ENCODE data around the gene MGAM2. TPM values are rescaled to one million over a fixed set of nuclear protein-coding genes. Genes with fewer than 3 reads are reported as not detected.

Gene MGAM2
- total RNA-seq, 3 donors from 2014 or later (not counting 1 experiment from before 2014, with no cell fraction given): 0.73 to 1.9 (median 1.1) TPM

DNA sequence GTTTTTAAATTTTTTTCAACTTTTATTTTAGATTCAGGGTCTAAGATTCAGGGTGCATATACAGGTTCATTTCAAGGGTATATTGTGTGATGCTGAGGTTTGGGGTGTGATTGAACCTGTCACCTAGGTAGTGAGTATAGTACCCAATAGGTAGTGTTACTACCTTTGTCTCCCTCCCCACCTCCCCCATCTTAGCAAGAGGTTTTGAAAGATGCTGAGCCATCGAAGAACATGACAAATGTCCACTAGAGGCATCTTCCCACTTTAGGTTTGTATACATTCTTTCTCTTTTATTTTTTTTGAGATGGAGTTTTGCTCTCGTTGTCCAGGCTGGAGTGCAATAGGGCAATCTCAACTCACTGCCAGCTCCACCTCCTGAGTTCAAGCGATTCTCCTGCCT lies 880 bp upstream of the MGAM2 start:
- Histone ChIP-seq H3K9me3 (ENCODE audit: control insufficient read depth, insufficient read depth, low read length) (no peaks in the 10 kb centered on the region), H3K4me1 (ENCODE audit: control insufficient read depth, insufficient read depth, low read length) (no peaks in the 10 kb centered on the region), H3K27me3 (ENCODE audit: control insufficient read depth, insufficient read depth, low read length) (peaks cover 3% of the 10 kb centered on the region), H3K27ac (ENCODE audit: low read length) (no peak overlapping the region), H3K4me3 (ENCODE audit: low read length) (no peak overlapping the region), H3K36me3 (ENCODE audit: control insufficient read depth, insufficient read depth, low read length) (no peaks in the 10 kb centered on the region)
- TF ChIP-seq CTCF (IDR thresholded peaks at IDR 0.05): no peak
- Mint-ChIP-seq H3K4me1 (no peaks in the 10 kb centered on the region), H3K27ac (no peak overlapping the region), H3K9me3 (no peaks in the 10 kb centered on the region), H3K27me3 (ENCODE audit: low read depth in 2 of 2) (peaks cover 20 to 23% of the 10 kb centered on the region in 2 donors), H3K4me3 (no peak overlapping the region), H3K36me3 (no peaks in the 10 kb centered on the region)
- DNase-seq (no peak), ATAC-seq (no peak)
- intact Hi-C loops (cut with micrococcal nuclease): no loop called here
- 64% methylated on average over 2 of the region's 3 CpGs for WGBS (ENCODE audit: insufficient coverage)

GRCh38 chr7:142112086-142112485 lies 568 bp downstream of the MGAM2 start:
- H3K9me3 Mint-ChIP-seq: no peaks in the 10 kb centered on the region
- WGBS (ENCODE audit: insufficient coverage): 71% methylated on average over 1 of the region's 1 CpG
- no peaks in the 10 kb centered on the region for H3K36me3 ChIP-seq (ENCODE audit: control insufficient read depth, insufficient read depth, low read length)
- peaks cover 20 to 23% of the 10 kb centered on the region in 2 donors for H3K27me3 Mint-ChIP-seq (ENCODE audit: low read depth in 2 of 2)
- H3K4me1 ChIP-seq (ENCODE audit: control insufficient read depth, insufficient read depth, low read length): no peaks in the 10 kb centered on the region
- no peaks in the 10 kb centered on the region for H3K9me3 ChIP-seq (ENCODE audit: control insufficient read depth, insufficient read depth, low read length)
- no peak overlapping the region for H3K27ac ChIP-seq (ENCODE audit: low read length)
- peaks cover 3% of the 10 kb centered on the region for H3K27me3 ChIP-seq (ENCODE audit: control insufficient read depth, insufficient read depth, low read length)
- no peak overlapping the region for H3K4me3 Mint-ChIP-seq
- no peak overlapping the region for H3K4me3 ChIP-seq (ENCODE audit: low read length)
- H3K4me1 Mint-ChIP-seq: no peaks in the 10 kb centered on the region
- no peaks in the 10 kb centered on the region for H3K36me3 Mint-ChIP-seq
- TF ChIP-seq CTCF (IDR thresholded peaks at IDR 0.05): no peak
- no peak for ATAC-seq
- no peak for DNase-seq
- H3K27ac Mint-ChIP-seq: no peak overlapping the region
- intact Hi-C loops (cut with micrococcal nuclease): no loop called here

- Mint-ChIP-seq H3K27me3 (ENCODE audit: low read depth in 2 of 2) (peaks cover 19 to 31% of the 10 kb centered on the region in 2 donors), H3K36me3 (no peaks in the 10 kb centered on the region), H3K27ac (no peak overlapping the region), H3K9me3 (no peaks in the 10 kb centered on the region), H3K4me1 (no peaks in the 10 kb centered on the region), H3K4me3 (no peak overlapping the region)
- TF ChIP-seq CTCF (IDR thresholded peaks at IDR 0.05): no peak
- WGBS (ENCODE audit: insufficient coverage): 91% methylated on average over 3 of the region's 3 CpGs
- DNase-seq (no peak), ATAC-seq (no peak)
- Histone ChIP-seq H3K36me3 (ENCODE audit: control insufficient read depth, insufficient read depth, low read length) (no peaks in the 10 kb centered on the region), H3K4me1 (ENCODE audit: control insufficient read depth, insufficient read depth, low read length) (no peaks in the 10 kb centered on the region), H3K27ac (ENCODE audit: low read length) (no peak overlapping the region), H3K27me3 (ENCODE audit: control insufficient read depth, insufficient read depth, low read length) (peaks cover 3% of the 10 kb centered on the region), H3K9me3 (ENCODE audit: control insufficient read depth, insufficient read depth, low read length) (no peaks in the 10 kb centered on the region), H3K4me3 (ENCODE audit: low read length) (no peak overlapping the region)
- intact Hi-C loops (cut with micrococcal nuclease): no loop called here
Measured at GRCh38 chr7:142114207-142114606, 2.7 kb downstream of the MGAM2 start.

DNA sequence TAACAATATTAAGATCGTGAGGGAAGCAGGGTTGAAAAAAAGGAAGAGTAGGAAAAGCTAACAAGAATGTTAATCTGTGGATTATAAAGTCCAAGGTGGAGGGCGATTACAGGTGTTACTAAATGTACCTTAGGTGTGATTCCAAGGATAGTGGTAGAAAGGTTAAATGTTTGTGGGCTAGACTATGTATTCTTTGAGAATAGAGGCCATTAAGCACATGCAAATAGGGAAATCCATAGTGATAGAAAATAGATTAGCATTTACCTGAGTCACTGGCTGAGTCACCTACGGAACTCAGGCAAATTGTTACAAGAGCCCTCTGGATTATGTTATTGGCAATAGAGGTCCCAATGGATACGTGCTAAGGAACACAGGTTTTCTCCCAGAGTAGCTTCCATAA lies 9.0 kb downstream of the MGAM2 start:
- WGBS (ENCODE audit: insufficient coverage): 86% methylated on average over 4 of the region's 4 CpGs
- no peak overlapping the region for H3K27ac Mint-ChIP-seq

More for the DNA sequence above, 9.0 kb downstream of the MGAM2 start:
- Histone ChIP-seq H3K4me1 (ENCODE audit: control insufficient read depth, insufficient read depth, low read length) (no peaks in the 10 kb centered on the region), H3K27ac (ENCODE audit: low read length) (no peak overlapping the region), H3K27me3 (ENCODE audit: control insufficient read depth, insufficient read depth, low read length) (no peaks in the 10 kb centered on the region), H3K4me3 (ENCODE audit: low read length) (no peak overlapping the region), H3K9me3 (ENCODE audit: control insufficient read depth, insufficient read depth, low read length) (no peaks in the 10 kb centered on the region), H3K36me3 (ENCODE audit: control insufficient read depth, insufficient read depth, low read length) (no peaks in the 10 kb centered on the region)
- Mint-ChIP-seq H3K4me1 (no peaks in the 10 kb centered on the region), H3K36me3 (no peaks in the 10 kb centered on the region), H3K4me3 (no peak overlapping the region), H3K27me3 (ENCODE audit: low read depth in 2 of 2) (peaks cover 0 to 21% of the 10 kb centered on the region in 2 donors), H3K9me3 (no peaks in the 10 kb centered on the region)
- intact Hi-C loops (cut with micrococcal nuclease): no loop called here
- TF ChIP-seq CTCF (IDR thresholded peaks at IDR 0.05): no peak
- DNase-seq (no peak), ATAC-seq (no peak)
